Brain pericyte (primary cell): Measurements from ENCODE around the gene MED26.

Experiments used
- DNase-seq: peaks from one replicate; pipeline ENCODE4 v3.0.0-alpha.2; 2012; ENCODE audit warnings: low read depth, low spot score

MED26 gene

GRCh38 chr19:16612636-16613035 lies 15.4 kb downstream of the MED26 start:
- DNase-seq, result no peak

DNA sequence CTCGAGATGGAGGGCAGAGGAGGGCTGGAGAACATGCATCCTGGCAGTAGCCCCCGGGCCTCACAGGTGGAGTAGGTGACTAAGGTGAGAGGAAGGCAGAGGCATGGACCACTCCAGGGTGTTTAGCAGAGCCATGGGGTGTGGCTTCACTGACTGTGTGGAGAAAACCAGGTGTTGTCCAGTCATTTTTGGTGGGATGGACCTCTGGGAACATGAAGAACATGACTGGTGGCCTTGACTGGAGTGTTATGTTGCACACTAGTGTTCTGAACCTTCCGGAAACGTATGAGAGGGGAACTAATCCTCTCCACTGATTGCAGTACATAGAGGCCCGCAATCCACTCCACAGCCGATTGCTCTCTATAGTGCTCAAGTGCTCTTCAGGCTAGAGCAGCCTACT lies 16.9 kb downstream of the MED26 start:
- no peak for DNase-seq

DNA sequence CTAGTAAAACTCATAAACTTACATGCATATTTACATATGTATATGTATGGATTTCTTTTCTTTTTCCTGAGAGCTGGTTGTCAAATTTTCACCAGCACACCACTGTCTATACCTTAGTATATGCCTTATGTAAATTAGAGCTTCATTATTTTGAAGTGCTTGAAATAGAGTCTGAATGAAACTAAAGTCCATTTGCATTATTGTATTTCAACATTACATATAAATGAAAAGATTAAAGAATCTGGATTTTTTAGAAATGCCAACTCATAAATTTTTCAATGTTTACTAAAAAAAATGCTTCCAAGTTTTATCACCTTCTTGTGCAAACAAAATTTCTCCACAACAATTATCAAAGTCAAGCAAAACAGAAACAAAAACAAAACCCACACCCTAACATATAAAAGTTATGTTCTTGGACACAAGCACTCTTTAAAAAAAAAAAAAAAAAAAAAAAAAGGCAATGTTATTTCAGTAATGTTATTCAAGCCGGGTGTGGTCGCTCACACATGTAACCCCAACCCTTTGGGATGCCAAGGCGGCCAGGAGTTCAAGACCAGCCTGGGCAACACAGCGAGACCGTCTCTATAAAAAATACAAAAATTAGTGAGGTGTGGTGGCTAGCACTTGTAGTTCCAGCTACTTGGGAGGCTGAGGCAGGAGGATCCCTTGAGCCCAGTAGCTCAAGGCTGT lies 18.3 kb downstream of the MED26 start:
- no peak for DNase-seq

DNA sequence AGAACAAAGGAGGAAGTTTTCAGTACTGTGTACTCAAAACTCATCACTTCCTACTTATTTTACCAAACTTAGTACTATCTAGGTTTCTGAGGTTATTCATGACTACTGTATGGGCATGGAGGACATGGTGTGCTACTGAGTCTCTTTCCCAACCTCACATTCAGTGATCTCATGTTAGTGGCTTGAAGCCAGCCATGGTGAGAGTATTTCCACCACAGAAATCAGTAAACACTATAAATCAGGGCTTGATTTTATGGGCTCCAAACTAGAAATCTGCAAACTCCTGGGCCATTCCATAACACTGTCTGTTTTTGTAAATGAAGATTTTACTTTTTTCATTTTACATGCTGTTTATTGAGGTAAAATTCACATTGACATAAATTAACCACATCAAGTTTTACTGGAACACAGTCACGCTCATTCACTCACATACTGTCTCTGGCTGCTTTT lies 19.7 kb downstream of the MED26 start:
- no peak for DNase-seq

- no peak for DNase-seq
Measured at GRCh38 chr19:16607819-16608218, 20.2 kb downstream of the MED26 start.

GRCh38 chr19:16605553-16605994 lies 22.4 kb downstream of the MED26 start:
- DNase-seq, result no peak

DNA sequence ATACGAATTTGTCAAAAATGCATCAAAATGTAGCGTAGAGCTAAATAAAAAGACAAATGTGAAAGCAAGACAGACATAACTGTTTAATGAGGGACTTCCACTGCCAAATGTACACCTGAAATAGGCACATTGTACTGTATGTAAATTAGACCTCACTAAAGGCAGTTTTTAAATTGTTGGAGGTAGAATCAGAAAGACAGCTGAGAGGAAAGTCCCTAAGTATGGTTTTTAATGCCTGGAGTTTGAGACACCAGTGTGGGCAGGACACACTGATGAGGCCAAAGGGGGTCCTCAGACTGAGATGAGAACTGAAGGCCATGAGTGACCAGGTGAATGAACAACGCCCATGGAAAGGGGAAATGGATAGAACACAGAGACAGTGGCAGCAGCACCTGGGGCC lies 22.9 kb downstream of the MED26 start:
- DNase-seq, result no peak

- DNase-seq, result no peak
Measured at GRCh38 chr19:16604615-16605014, 23.4 kb downstream of the MED26 start.

- DNase-seq, result no peak
Measured at GRCh38 chr19:16603090-16603489, 24.9 kb downstream of the MED26 start.

DNA sequence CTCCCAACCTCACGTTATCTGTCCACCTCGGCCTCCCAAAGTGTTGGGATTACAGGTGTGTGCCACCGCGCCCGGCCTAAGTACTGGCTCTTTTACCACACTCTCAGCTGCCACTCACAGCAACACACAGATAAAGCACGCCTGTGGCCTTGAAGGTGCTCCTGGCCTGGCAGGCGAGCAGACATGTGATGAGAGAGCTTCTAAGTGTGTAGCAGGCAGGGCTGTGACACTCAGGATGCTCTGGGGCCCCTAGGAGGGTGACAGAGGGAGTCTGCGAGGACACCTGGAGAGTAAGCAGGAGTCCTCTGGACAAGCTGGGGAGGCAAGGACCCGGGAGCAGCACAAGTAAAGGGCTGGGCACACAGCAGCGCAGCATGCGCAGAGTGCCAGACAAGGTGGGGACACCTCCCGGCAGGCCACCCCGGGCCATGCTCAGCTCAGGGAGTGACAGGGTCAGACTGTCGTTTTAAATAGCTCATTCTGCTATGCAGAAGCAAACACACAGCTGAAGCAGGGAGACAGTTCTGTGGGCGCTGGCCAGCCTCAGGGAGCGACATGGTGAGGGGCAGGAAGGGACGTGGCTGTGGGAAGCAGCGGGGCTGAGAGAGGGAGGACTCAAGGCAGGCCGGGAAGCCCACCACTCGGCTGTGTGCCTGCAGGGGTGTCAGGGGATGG lies 26.5 kb downstream of the MED26 start:
- DNase-seq, result no peak

DNA sequence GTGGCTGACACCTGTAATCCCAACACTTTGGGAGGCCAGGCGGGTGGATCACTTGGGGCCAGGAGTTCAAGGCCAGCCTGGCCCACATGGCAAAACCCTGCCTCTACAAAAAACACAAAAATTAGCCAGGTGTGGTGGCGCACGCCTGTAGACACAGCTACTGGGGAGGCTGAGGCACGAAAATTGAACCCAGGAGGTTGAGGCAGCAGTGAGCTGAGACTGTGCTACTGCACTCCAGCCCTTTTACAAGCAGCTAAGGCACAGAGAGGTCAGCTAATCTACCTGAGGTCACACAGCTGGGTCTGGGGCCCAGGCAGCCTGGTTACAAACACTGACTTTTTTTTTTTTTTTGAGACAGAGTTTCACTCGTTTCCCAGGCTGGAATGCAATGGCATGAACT lies 27.2 kb downstream of the MED26 start:
- no peak for DNase-seq

DNA sequence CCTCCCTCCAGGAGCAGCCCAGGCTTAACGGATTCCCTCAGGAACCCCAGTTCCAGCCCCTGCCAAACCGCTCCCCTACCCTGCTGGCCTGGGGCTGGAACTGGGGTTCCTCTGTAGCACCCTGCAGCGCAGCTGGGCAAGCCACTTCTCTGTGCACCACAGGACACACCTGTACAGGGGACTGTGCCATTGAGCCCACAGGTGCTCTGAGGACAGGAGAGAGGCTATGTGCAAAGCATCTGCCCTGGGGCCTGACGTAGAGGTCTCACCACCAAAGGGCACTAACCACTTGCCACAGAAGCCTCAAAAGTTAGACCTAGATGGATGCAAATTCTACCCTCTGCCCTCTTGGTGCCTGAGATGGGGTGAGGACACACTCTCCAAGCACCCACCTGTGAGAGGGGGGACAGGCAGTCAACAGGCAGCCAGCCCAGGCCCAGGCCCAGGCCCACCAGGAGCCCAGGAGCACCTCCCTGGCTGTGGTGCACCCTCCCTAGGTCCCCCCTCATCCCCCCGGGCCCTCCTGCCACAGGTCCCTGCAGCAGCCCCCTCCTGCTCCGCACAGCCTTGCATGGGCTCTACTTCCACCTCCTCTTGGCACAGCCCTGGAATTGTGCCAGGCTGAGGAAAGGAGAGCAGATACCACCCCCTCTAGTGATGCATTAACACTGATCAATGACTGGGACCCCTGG lies 28.2 kb downstream of the MED26 start:
- DNase-seq, result no peak

- DNase-seq, result no peak
Measured at GRCh38 chr19:16598848-16599247, 29.2 kb downstream of the MED26 start.

GRCh38 chr19:16596399-16596798 lies 31.6 kb downstream of the MED26 start:
- DNase-seq, result no peak

GRCh38 chr19:16595097-16595496 lies 32.9 kb downstream of the MED26 start:
- no peak for DNase-seq

DNA sequence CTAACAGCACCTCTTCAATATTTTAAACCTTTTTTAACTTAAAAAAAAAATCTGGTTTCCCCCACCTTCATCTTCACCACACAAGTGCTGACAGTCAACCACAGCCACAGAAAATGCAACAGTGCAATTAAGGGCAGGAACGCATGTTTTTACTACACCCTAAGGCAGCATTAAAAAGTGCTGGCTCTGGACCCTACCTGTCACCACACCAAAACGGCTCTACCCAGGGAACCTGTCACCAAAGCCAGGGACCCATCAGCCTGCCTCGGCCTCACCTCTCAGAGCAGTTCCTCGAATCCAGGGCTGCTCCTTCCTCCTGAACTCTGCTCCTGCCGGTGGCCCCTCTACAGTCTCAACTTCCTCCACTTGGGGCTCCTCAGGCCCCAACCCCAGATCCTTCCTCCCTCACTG lies 33.3 kb downstream of the MED26 start:
- DNase-seq, result no peak

DNA sequence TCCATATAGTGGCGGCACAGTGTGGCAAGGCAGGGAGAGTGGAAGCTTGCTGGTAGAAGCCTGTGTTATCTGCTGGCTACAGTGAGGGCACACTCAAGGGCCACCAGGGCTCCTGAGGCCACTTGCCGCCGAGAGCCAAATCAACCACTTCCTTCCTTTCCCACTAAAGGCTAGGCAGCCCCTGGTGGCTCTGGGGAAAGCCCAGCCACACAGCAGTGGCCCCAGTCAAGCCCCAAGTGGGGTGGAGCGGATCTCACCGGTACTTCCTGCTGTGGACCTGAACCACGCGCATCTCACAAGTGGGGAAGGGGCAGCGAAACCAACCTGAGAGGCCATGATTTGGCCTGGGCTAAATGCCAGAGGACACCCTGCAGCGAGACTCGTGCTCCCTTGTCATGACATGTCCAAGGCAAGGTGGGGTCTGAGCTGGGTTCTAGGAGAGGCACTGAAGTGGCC lies 33.8 kb downstream of the MED26 start:
- DNase-seq, result no peak

GRCh38 chr19:16593181-16593580 lies 34.8 kb downstream of the MED26 start:
- no peak for DNase-seq

DNA sequence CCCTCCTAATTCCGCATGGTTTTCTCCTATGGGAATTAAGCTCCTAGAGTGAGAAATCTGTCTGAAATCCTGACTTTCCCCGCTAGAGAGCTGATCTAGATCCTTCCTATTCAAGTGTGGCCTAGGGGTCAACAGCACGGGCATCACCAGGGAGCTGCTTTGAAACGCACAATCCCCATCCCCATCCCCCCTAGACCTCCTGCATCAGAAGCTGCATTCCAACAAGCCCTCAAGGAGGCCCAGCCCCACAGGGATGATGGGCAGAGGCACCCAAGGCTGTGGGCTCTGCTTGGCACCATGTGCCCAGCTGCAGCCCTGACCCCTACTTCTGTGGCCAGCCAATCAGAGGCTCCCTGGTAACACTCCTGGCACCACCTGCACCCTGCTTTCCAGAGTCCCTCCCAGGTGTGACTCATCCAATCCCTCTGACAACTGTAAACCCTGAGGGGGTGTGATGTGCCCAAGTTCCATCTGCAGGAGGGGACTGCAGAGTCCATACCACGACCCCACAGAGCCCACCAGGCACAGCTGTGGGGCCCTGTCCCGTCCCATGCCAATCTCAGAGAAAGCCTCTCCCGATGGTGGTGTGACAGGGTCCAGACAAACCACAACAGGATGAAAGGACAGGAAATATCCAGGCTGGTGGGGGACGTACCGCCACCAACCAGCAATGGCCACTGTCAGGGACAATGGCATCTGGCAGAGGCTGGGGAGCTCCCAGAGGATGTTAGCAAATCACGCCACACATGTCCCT lies 36.0 kb downstream of the MED26 start:
- DNase-seq, result no peak

- no peak for DNase-seq
Measured at GRCh38 chr19:16590876-16591802, 36.9 kb downstream of the MED26 start.

DNA sequence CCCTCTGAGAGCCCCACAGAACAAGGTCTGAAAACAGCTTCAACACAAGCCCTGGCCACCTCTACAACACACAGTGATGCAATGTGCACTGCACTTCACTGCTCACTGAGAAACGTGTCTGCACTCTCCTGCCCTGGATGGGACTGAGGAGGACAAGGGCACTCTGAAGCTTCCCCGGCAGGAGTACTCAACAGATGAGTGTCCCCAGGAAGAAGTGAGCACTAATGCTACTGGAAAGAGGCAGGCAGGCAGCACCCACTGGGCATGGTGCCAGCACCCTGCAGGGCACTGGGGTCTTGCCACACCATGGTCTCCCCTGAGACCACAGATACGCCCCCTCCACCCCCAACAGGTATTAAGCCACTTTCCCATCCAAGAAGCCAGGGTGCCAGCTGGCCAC lies 38.1 kb downstream of the MED26 start:
- DNase-seq, result no peak
